DND-41 (cell line): ENCODE data around the gene CTSC.

Source experiments
- CTCF ChIP-seq: IDR thresholded peaks from 2 replicates; pipeline ENCODE4 v1.5.1; 2012; ENCODE audit warnings: borderline replicate concordance, low read length, moderate library complexity, mild to moderate bottlenecking; ENCODE audit not compliant: poor library complexity, severe bottlenecking; ENCODE audit errors: extremely low read depth
- EZH2 ChIP-seq: IDR thresholded peaks from 3 replicates; pipeline ENCODE4 v1.6.1; 2012; ENCODE audit warnings: borderline replicate concordance, low read depth, mild to moderate bottlenecking, moderate library complexity, low read length, inconsistent platforms; ENCODE audit not compliant: severe bottlenecking

GRCh38 chr11:88329563-88330250 lies 7.8 kb downstream of the CTSC start:
- TF ChIP-seq CTCF (no peak), EZH2 (no peak)
